Heart left ventricle (tissue), 13 donors: ENCODE measurements around the gene BMP2.

Source experiments
- POLR2A ChIP-seq, 2 donors: fragments of 450-650 bp; IDR thresholded peaks; one replicate each; pipeline ENCODE4 v1.6.1; 2017; ENCODE audit warnings: antibody characterized with exemption in 2 of 2, mild to moderate bottlenecking in 2 of 2, moderate library complexity in 2 of 2
- TF ChIP-seq, protein P1 (sequence below), 12 donors: fragments of 200-600 bp; sonication (generic) in 4 of 12; IDR thresholded peaks; one replicate each; pipeline versions ENCODE4 v1.5.0 to v1.8.0; 2018 to 2022; ENCODE audit warnings: antibody characterized with exemption in 12 of 12, mild to moderate bottlenecking in 5 of 12
- donor health status: ischemic (EF 13 %, LVEDD 7.1; RV severe dilation, severe dysfunction).
- donor health status: DM: no; HTN: yes; CAD: no.
- donor health status: DM: no; HTN: no; CAD: no.
- donor health status: ischemic (EF 25% LVEDD 6.9; RV normal size, moderate dysfunction).
- donor health status: ischemic (EF 25% LVEDD 5.7; RV mildly dilated, moderate dysfunction).
- donor health status: ischemic (EF 35%, LVEDD 5.7; RV mildly dilated, moderate dysfunction).
- donor health status: nonischemic (EF 11% LVEDD 7.7; RV severe dilation, severe dysfunction).
- donor health status: DM: yes; HTN: yes; CAD: no.
- donor health status: PGD.
- donor health status: ischemic (EF 29% LVEDD 5.4; RV normal size, mild dysfunction).
- donor health status: nonischemic (EF 23%, LVEDD 6.1; RV moderate dilation, normal function).

- TF ChIP-seq, protein P1, sequence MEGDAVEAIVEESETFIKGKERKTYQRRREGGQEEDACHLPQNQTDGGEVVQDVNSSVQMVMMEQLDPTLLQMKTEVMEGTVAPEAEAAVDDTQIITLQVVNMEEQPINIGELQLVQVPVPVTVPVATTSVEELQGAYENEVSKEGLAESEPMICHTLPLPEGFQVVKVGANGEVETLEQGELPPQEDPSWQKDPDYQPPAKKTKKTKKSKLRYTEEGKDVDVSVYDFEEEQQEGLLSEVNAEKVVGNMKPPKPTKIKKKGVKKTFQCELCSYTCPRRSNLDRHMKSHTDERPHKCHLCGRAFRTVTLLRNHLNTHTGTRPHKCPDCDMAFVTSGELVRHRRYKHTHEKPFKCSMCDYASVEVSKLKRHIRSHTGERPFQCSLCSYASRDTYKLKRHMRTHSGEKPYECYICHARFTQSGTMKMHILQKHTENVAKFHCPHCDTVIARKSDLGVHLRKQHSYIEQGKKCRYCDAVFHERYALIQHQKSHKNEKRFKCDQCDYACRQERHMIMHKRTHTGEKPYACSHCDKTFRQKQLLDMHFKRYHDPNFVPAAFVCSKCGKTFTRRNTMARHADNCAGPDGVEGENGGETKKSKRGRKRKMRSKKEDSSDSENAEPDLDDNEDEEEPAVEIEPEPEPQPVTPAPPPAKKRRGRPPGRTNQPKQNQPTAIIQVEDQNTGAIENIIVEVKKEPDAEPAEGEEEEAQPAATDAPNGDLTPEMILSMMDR (IDR thresholded peaks at IDR 0.05): no peak
- TF ChIP-seq POLR2A (IDR thresholded peaks at IDR 0.05): no peak
Observed at GRCh38 chr20:6732001-6732447, 35.5 kb upstream of the BMP2 start.
